HG02973 (cell line): Measurements from ENCODE around the gene NMB.

Source experiments
- ATAC-seq: cut with Tn5 transposase; IDR thresholded peaks from one replicate; pipeline ENCODE4 v1.9.1; 2021; ENCODE audit warnings: moderate library complexity; ENCODE audit not compliant: unreplicated experiment

NMB gene

DNA sequence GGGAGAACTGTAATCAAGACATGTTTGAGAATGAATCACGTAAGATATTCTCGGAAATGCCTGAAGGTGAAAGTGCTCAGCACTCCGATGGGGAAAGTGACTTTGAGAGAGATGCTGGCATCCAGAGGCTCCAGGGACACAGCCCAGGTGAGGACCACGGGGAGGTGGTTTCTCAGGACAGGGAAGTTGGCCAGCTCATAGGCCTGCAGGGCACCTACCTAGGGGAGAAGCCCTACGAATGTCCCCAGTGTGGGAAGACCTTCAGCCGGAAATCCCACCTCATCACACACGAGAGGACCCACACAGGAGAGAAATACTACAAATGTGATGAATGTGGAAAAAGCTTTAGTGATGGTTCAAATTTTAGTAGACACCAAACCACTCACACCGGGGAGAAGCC, 37.4 kb downstream of the NMB start:
- ATAC-seq = no peak

DNA sequence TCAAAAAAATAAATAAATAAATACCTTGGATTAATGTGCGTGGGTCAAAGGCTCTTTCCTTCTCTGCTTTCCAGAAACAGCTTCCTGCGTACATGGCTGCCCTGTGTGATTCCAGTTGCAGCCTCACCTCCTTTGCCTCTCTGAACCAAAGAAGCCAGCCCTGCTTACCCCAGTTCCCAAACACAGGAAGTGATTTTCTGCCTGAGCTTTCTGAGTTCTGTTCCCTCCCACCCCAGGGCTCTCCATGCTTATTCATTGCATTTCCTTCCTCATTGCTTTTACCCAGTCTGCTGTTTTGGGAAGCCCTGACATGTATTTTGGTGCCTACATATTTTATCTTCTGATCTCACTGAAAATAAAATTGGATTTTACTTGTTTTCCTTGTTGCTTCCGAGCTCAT, 41.8 kb downstream of the NMB start:
- ATAC-seq = no peak

- ATAC-seq = no peak
Observed at GRCh38 chr15:84611631-84612030, 46.4 kb downstream of the NMB start.

DNA sequence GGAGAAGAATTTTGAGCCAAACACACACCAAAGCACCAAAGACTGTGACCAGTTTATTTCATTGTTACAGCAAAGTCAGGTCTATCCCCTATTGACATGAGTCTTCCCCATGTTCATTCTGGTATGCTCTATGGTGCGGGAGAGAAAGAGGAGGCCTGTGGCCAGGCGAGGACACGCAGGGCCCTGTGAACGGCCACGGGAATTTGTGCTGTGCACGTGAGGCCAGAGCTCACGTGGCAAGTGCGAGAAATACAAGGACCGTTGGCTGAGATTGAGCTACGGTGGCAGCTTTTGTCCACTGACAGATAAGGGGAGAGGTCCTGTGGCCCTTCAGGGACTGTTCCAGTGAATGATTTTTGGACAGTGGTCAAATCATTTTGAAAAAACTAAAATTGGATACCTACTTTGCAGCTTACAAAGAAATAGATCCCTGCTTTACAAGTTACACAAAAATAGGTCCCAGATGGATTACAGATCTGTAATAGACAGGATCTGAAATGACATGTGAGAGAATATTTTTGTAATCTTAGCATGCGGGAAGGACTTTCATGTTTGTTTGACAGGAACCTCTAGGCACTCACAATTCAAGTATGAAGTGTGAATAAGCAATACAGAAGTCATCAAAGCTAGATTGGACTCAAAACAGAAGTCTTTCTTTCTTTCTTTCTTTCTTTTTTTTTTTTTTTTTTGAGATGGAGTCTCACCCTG, 48.0 kb downstream of the NMB start:
- ATAC-seq = no peak

- no peak for ATAC-seq
Observed at GRCh38 chr15:84608707-84609284, 49.2 kb downstream of the NMB start.

DNA sequence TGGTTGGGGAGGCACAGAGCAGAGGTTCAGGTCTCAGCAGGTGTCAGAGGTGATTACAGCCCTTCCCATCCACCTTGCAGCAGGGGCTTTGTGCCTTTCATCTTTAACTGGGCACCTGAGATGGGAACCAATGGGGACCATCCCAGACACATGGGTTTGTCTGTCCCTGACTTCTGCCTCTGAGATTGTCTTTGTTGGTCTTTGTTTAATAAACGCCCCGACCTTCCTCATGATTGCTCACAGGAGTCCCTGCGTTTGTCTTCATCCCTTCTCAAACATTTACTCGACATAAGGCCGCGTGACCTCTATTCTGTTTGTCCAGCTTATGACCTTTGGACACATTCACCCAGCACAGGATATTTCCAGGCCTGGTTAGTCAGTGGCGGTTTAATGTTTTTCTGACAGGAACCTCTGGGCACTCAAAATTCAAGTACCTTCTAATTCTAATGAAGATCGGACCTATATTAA, 51.3 kb downstream of the NMB start:
- ATAC-seq = no peak

- no peak for ATAC-seq
Observed at GRCh38 chr15:84605554-84605882, 52.5 kb downstream of the NMB start.
